ENCODE data around the gene BARX2.

GRCh38 chr11:129388824-129389223 lies 13.2 kb downstream of the BARX2 start:
- TF ChIP-seq CTCF (IDR thresholded peaks at IDR 0.05): no peak
- no peak for TF ChIP-seq POLR2AphosphoS5 (IDR thresholded peaks at IDR 0.05)
